Immature natural killer cell (primary cell): Measurements from ENCODE around the gene TGFBR2. TPM values are rescaled to one million over a fixed set of nuclear protein-coding genes. Genes with fewer than 3 reads are reported as not detected.

Experiments
- DNase-seq, 3 donors: peaks; one replicate each; pipeline ENCODE4 v3.0.0; 2022; ENCODE audit warnings: mixed read lengths in 1 of 3
- H3K27ac Mint-ChIP-seq, 6 donors: one replicate each; pipeline ENCODE4 v1.8.0; 2020; ENCODE audit warnings: mixed read lengths in 6 of 6, mild to moderate bottlenecking in 5 of 6, inconsistent platforms in 4 of 6, moderate library complexity in 3 of 6
- H3K27me3 Mint-ChIP-seq, 3 donors: one replicate each; pipeline ENCODE4 v1.8.0; 2020 to 2021; ENCODE audit warnings: low read depth in 3 of 3, mild to moderate bottlenecking in 3 of 3, mixed read lengths in 3 of 3, moderate library complexity in 3 of 3, inconsistent platforms in 1 of 3
- H3K36me3 Mint-ChIP-seq, 3 donors: one replicate each; pipeline ENCODE4 v1.8.0; 2020; ENCODE audit warnings: mixed read lengths in 3 of 3, inconsistent platforms in 2 of 3, mild to moderate bottlenecking in 2 of 3
- H3K4me1 Mint-ChIP-seq, 2 donors: one replicate each; pipeline ENCODE4 v1.8.0; 2020; ENCODE audit warnings: inconsistent platforms in 2 of 2, mild to moderate bottlenecking in 2 of 2, mixed read lengths in 2 of 2, moderate library complexity in 1 of 2
- H3K4me3 Mint-ChIP-seq, 5 donors: one replicate each; pipeline ENCODE4 v1.8.0; 2020; ENCODE audit warnings: mild to moderate bottlenecking in 5 of 5, mixed read lengths in 5 of 5, inconsistent platforms in 3 of 5, moderate library complexity in 3 of 5
- H3K9me3 Mint-ChIP-seq, 6 donors: one replicate each; pipeline ENCODE4 v1.8.0; 2020; ENCODE audit warnings: mild to moderate bottlenecking in 6 of 6, mixed read lengths in 6 of 6, inconsistent platforms in 4 of 6, moderate library complexity in 3 of 6
- polyA plus RNA-seq, 3 donors: library from polyadenylated mRNA; unstranded; fragments of 300-500 nt; fragmentation: Illumina TruSeq; gene quantifications; one replicate each; pipeline ENCODE4 v1.2.3, GENCODE V29; 2021

The TGFBR2 gene
- polyA plus RNA-seq, 3 donors from 2014 or later: 36.8 to 101 (median 43.6) TPM

DNA sequence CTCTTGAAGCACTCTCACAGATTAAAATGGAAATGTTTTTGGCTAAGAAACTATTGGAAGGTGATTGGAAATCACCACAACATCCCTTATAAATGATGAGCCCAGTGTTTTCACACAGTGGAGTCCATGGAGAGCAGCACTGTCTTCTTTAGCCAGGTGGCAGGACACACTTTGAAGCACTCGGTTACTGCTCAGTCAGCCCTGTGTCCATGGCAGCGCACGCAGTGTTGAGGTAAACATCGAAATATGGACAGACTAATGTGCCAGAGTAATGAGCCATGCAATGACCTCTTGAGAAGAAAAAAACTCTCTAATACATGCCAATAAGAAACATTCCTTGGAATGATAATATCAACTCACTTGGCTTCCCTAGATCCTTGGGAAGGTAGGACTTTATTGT is 66.6 kb downstream of the TGFBR2 start:
- no peak for DNase-seq
- Mint-ChIP-seq H3K9me3 (no peaks in the 10 kb centered on the region), H3K4me3 (no peak overlapping the region), H3K4me1 (peaks cover 52 to 93% of the 10 kb centered on the region in 2 donors), H3K27me3 (peaks cover 0 to 5% (median 0%) of the 10 kb centered on the region in 3 donors), H3K27ac (peak overlapping the region in 5 of 6 donors; percentile 15 to 78 (median 29)), H3K36me3 (peaks cover 36 to 84% (median 52%) of the 10 kb centered on the region in 3 donors)

DNA sequence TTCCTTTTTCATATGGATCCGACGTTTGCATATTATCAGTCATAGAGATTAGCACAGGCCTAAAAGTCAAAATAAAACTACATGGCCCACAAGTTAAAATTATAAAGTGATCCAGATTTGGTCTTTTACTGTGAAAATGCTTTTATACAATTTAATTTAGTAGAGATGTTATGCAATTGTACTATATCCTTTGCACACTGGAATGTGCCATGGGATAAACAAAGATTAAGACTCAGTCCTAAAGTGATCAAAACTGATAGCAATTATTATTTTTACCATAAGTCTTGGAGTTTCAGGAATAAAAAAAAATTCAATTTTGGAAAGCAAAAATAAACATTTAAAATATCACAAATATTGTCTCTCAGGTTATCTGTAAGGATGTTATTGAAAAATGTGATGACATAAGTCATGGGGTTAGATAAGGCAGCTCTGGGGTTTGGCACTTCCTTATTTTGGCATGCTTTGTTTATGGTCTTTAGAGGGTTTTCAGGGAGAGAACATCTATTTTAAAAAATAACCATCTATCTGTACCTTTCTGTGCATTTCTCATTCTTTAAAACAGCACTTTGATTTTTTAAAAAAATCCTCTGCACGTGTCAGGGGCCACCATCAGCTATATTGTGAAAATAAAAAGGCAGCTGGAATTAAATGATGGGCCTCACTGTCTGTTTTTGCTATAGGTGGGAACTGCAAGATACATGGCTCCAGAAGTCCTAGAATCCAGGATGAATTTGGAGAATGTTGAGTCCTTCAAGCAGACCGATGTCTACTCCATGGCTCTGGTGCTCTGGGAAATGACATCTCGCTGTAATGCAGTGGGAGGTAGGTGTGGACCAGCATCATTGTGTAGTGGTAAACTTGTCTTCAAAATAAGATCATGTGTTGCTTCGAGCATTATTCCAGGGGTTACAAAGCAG is 67.3 kb downstream of the TGFBR2 start:
- Mint-ChIP-seq H3K9me3 (no peaks in the 10 kb centered on the region), H3K27me3 (peaks cover 0 to 5% (median 0%) of the 10 kb centered on the region in 3 donors), H3K36me3 (peaks cover 34 to 81% (median 55%) of the 10 kb centered on the region in 3 donors), H3K4me1 (peaks cover 47 to 90% of the 10 kb centered on the region in 2 donors), H3K27ac (peak overlapping the region in 5 of 6 donors; percentile 29 to 73 (median 32)), H3K4me3 (no peak overlapping the region)
- no peak for DNase-seq

DNA sequence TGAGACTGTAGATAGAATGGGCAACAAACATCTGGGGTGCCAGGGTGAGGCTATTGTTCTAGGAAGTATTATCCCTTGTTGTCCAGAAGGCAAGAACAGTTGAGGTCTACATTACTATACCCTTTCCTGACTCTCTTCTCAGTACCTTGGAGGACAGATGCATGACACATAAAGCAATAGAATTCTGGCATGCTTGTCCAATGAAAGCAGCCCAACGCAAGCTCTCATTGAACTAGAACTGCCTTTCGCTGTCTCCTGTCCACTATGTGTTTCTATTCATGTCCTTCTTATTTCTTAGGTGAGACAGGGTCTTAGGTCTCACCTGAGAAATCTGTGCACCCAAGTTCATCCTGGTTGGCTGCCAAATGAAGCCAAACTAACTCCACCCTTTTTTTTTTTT is 68.6 kb downstream of the TGFBR2 start:
- no peak overlapping the region for H3K4me3 Mint-ChIP-seq
- no peaks in the 10 kb centered on the region for H3K9me3 Mint-ChIP-seq
- peaks cover 0 to 5% (median 0%) of the 10 kb centered on the region in 3 donors for H3K27me3 Mint-ChIP-seq
- H3K4me1 Mint-ChIP-seq: peaks cover 51 to 90% of the 10 kb centered on the region in 2 donors
- peak overlapping the region; percentile 54 to 74 (median 62) for H3K27ac Mint-ChIP-seq
- DNase-seq: no peak
- H3K36me3 Mint-ChIP-seq: peaks cover 35 to 76% (median 60%) of the 10 kb centered on the region in 3 donors

DNA sequence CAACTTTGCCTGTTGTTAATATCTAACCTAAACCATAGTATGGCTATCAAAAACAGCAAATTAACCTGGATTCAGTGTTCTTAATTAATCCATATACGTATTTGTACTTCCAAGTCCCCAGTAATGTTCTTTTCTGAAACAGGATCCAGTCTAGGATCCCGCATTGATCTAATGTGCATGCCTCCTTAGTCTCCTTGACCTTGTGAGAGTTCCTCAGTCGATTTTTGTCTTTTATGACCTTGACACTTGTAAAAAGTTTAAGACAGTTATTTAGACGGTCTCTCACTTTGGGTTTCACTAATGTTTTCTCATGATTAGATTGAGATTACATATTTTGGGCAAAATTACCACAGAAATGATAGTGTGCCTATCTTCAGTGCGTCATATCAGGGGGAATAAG is 69.4 kb downstream of the TGFBR2 start:
- H3K36me3 Mint-ChIP-seq: peaks cover 35 to 79% (median 62%) of the 10 kb centered on the region in 3 donors
- H3K9me3 Mint-ChIP-seq: no peaks in the 10 kb centered on the region

DNA sequence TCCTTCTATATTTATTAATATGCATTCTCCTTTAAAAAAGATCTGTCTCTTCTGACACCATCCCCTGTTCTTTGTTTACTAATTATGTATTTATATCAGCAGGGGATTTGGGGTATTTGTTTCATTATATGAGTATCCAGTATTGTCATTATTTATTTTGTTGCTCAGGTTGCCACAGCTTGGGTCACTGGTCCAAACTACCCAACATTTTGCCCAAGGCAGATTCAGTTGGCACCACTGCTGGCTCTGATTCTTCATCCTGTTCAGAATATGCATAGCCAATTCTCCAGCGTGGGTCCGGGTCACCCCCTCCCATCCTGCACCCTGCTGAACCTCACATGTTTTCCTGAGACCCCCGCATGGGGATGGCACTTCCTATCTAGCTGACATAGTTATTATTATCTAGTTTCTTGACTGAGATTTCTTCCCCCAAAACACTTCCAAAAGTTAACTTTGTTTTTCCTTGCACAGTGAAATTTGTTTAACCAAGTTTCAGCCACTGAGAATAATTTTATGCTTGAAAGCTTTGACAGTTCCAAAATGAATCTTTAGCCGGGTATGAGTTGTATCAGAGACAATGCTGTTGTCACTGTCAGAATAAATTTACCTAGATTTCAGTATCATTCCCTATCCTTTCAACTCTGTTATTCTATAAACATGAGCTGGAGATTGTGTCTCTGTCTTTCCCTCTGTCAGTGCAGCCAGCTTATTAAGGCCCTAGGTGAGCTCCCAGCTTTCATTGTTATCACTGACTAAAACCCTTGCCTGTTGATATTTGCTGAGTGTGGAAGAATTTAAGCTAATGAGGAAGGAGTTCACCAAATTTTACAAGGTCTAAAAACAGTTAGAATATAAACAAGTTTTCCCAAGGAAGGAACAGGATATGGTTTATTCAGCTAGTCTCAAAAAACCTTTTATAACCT is 70.3 kb downstream of the TGFBR2 start:
- H3K36me3 Mint-ChIP-seq: peaks cover 30 to 77% (median 55%) of the 10 kb centered on the region in 3 donors
- H3K9me3 Mint-ChIP-seq: no peaks in the 10 kb centered on the region
- peaks cover 60 to 90% of the 10 kb centered on the region in 2 donors for H3K4me1 Mint-ChIP-seq
- peaks cover 0 to 4% (median 0%) of the 10 kb centered on the region in 3 donors for H3K27me3 Mint-ChIP-seq
- no peak for DNase-seq
- H3K27ac Mint-ChIP-seq: peak overlapping the region; percentile 9 to 71 (median 52)
- no peak overlapping the region for H3K4me3 Mint-ChIP-seq

More for the DNA sequence above, 69.4 kb downstream of the TGFBR2 start:
- no peak for DNase-seq
- H3K4me3 Mint-ChIP-seq: no peak overlapping the region
- H3K27ac Mint-ChIP-seq: peak overlapping the region in 4 of 6 donors; percentile 18 to 75 (median 54)
- H3K27me3 Mint-ChIP-seq: peaks cover 0 to 5% (median 0%) of the 10 kb centered on the region in 3 donors
- peaks cover 51 to 90% of the 10 kb centered on the region in 2 donors for H3K4me1 Mint-ChIP-seq

DNA sequence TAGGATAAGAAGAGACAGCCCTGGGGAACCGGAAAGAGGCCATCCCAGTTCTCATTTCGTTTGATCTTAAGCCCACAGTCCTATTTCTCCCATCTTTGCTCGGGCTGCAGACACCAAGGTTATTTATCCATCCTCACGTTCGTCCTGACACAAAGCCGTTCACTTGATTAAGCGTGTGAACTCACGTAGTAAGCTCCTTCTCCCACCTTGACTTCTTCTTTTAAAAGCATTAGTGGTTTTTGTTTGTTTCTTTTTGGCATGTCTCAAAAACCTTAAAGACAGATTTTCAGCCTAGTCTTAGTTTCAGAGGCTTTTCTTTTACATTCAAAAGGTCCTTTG is 70.9 kb downstream of the TGFBR2 start:
- DNase-seq: no peak
- peaks cover 28 to 75% (median 50%) of the 10 kb centered on the region in 3 donors for H3K36me3 Mint-ChIP-seq

DNA sequence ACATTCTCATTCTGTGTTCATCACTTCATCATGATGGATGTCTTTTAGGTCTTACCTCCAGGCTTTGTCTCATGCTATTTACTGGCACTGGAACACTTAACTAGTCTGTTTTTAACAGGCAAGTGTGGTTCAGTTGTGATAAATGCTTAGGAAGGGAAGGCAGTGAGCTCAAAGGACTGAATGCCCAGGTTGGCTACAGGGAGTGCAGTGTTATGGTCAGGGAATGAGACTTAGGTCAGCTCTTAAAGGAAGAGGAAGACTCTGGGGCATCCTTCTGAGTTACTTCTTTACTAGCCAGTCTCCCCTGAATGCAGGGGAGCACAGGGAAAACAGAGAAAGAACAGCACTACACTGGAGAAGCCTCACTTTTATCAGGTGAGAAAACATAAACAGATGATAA is 72.6 kb downstream of the TGFBR2 start:
- peaks cover 68 to 92% of the 10 kb centered on the region in 2 donors for H3K4me1 Mint-ChIP-seq

More for the DNA sequence above, 70.9 kb downstream of the TGFBR2 start:
- Mint-ChIP-seq H3K4me1 (peaks cover 61 to 90% of the 10 kb centered on the region in 2 donors), H3K4me3 (no peak overlapping the region), H3K9me3 (no peaks in the 10 kb centered on the region), H3K27me3 (peaks cover 0 to 4% (median 0%) of the 10 kb centered on the region in 3 donors), H3K27ac (peak overlapping the region in 5 of 6 donors; percentile 3 to 63 (median 40))

DNA sequence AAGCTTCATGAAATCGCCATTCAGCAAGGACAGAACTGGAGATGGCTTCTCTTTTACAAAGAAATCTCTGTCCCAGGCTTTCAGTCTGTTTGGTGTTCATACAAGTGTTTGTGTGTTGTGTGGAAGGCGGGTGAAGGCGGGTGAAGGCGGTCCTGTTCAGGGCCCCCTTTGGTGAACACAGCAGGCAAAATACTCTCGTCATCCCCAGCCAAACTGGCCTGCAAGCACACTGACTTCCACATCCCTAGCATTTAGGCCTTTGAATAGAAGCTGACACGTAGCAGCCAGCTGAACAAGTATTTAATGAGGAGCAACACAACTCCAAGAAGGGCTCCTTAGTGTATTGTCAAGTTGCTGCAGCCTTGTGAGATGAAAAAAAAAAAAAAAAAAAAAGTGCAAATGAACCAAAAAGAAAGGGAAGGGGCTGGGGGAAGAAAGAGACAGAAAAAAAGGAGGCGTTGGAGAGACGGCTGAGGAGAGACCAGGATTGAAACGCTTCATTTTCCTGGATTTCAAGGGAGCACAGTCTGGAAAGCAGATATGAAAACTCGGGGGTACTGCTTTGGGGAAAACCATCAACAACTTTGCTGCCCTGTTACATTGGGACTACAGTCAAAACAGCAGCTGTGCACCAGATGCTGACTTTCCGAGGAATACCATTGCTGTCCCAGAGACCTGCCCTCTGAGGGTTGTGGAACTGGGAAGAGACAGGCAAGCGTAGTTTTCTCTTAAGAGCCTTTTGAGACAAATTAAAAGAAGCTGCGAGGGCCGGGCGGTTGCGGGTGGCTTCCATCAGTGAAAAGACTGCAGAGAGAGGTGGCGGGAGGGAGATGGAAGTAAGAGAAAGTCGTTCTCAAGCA is 74.6 kb downstream of the TGFBR2 start:
- peak overlapping the region in 2 of 5 donors; percentile 4 to 11 for H3K4me3 Mint-ChIP-seq
- peaks cover 15 to 57% (median 32%) of the 10 kb centered on the region in 3 donors for H3K36me3 Mint-ChIP-seq
- no peaks in the 10 kb centered on the region for H3K27me3 Mint-ChIP-seq
- peak overlapping the region; percentile 46 to 82 (median 66) for H3K27ac Mint-ChIP-seq
- DNase-seq: no peak
- H3K4me1 Mint-ChIP-seq: peaks cover 79 to 94% of the 10 kb centered on the region in 2 donors
- no peaks in the 10 kb centered on the region for H3K9me3 Mint-ChIP-seq

More for the DNA sequence above, 72.6 kb downstream of the TGFBR2 start:
- DNase-seq: no peak
- Mint-ChIP-seq H3K27me3 (peaks cover 0 to 4% (median 0%) of the 10 kb centered on the region in 3 donors), H3K27ac (peak overlapping the region in 5 of 6 donors; percentile 11 to 75 (median 70)), H3K4me3 (no peak overlapping the region), H3K36me3 (peaks cover 27 to 64% (median 39%) of the 10 kb centered on the region in 3 donors), H3K9me3 (no peaks in the 10 kb centered on the region)

DNA sequence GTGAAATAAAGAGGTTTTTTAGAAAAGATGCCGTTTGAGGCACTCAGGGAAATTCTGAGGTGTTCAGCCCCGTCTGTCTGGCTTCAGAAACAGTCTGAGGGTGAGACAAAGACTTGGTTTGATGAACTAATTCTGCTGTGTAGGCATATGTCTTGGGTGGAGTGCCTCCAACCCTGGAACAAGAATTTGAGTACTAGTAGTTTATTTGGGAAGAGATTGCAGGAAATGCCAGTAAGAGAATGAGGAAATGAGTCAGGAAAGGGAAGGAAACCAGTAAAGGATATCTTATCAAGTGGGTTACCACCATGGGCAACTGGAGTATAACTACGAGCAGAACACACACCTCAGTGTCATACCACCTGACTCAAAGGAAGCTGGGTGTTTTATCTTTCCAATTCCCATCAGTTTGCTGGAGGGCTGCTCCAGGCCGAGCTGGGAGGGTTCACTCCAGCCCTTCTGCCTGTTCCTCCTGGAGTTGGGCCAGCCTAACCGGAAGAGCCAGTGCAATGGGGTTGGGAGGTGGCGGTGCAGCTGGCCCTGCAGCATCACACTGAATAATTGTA is 75.3 kb downstream of the TGFBR2 start:
- H3K4me3 Mint-ChIP-seq: peak overlapping the region in 3 of 5 donors; percentile 3 to 11 (median 4)
- peaks cover 12 to 53% (median 31%) of the 10 kb centered on the region in 3 donors for H3K36me3 Mint-ChIP-seq
- peaks cover 0 to 1% (median 0%) of the 10 kb centered on the region in 3 donors for H3K27me3 Mint-ChIP-seq

DNA sequence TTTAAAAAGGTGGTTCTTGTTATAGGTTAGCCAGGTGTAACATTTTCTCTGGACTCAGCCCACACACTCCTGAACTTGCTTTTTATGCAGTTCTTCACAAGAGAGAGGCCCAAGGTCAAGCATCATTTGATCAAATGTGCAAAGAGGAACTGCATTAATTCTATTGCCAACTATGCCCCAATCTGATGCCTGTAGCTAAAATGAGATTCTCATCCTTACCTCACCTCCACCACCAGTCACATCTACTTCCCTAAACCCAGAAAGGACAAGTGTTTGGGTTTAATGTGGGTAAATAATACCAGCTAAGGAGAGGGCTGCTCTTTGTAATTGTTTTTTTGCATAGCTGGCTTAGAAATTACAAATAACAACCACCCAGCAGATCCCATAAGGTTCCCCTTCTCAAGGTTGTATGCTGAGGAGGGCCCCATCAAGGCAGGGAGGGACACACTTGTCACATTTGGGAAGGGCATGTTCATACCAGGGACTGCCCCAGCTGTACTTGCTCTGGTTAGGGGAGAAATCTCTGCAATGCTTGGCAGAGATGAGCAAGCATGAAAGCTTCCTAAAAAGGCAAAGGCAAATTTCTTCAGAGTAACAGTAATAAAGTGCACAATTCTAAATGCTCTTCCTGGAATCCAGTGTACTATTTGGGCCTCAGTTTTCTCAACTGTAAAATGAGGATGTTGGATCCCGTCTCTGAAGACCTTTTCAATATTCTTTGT is 76.2 kb downstream of the TGFBR2 start:
- H3K9me3 Mint-ChIP-seq: no peaks in the 10 kb centered on the region
- DNase-seq: no peak
- peak overlapping the region; percentile 21 to 78 (median 47) for H3K27ac Mint-ChIP-seq
- peaks cover 78 to 94% of the 10 kb centered on the region in 2 donors for H3K4me1 Mint-ChIP-seq
- H3K27me3 Mint-ChIP-seq: peaks cover 0 to 1% (median 0%) of the 10 kb centered on the region in 3 donors
- peaks cover 6 to 46% (median 27%) of the 10 kb centered on the region in 3 donors for H3K36me3 Mint-ChIP-seq
- peak overlapping the region in 1 of 5 donors; percentile 21 for H3K4me3 Mint-ChIP-seq

More for the DNA sequence above, 75.3 kb downstream of the TGFBR2 start:
- H3K4me1 Mint-ChIP-seq: peaks cover 80 to 94% of the 10 kb centered on the region in 2 donors
- peak overlapping the region; percentile 21 to 73 (median 66) for H3K27ac Mint-ChIP-seq
- H3K9me3 Mint-ChIP-seq: no peaks in the 10 kb centered on the region
- DNase-seq: no peak

DNA sequence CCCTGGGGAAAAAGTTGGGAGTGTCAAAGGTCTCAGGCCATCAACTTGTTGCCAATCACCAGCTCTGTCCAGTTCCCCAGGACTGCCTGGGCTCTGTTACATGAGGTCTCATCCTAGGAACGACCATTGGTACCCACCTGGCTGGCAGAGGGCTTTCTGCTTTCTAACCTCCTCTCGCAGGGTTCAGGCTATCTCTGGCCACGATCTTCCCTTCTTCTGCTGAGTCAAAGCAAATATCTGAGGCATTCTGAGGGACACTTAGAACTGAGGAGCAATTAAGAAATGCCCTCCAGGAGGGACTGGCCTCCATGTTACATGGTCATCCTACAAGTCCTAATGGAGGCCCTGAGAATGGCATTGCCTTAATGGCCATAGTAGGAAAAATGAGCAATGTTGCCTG is 77.4 kb downstream of the TGFBR2 start:
- no peak for DNase-seq
- no peaks in the 10 kb centered on the region for H3K9me3 Mint-ChIP-seq
- H3K4me3 Mint-ChIP-seq: no peak overlapping the region
- peaks cover 83 to 98% of the 10 kb centered on the region in 2 donors for H3K4me1 Mint-ChIP-seq
- peaks cover 0 to 45% (median 23%) of the 10 kb centered on the region in 3 donors for H3K36me3 Mint-ChIP-seq
- H3K27me3 Mint-ChIP-seq: peaks cover 0 to 1% (median 0%) of the 10 kb centered on the region in 3 donors
- H3K27ac Mint-ChIP-seq: peak overlapping the region in 5 of 6 donors; percentile 13 to 85 (median 57)
